HG03575 (cell line): ENCODE data around the gene S100A12.

Experiments used
- ATAC-seq: cut with Tn5 transposase; IDR thresholded peaks from one replicate; pipeline ENCODE4 v1.9.1; 2021; ENCODE audit not compliant: unreplicated experiment, insufficient number of reproducible peaks, low FRiP score; ENCODE audit errors: extremely low read depth

Gene S100A12

GRCh38 chr1:153374071-153374470, 1.4 kb downstream of the S100A12 start:
- ATAC-seq = no peak

DNA sequence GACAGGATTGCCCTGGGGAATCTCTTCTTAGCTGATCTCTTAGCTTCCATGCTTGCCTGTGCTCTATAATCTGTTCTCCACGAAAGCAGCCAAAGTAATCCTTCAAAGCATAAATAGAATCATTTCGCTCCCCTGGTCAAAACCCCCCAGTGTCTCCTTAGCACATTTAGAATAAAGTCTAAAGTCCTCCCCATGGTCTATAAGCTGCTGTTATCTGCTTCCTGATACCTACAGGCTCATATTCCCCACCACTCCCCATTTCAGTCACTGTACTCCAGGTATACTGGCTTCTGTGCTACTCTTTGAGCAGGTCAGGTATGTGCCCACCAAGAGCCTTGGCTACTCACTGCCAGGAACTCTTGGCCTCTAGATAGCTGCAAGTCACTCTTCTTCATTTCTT, 2.9 kb downstream of the S100A12 start:
- no peak for ATAC-seq

GRCh38 chr1:153371231-153371630, 4.2 kb downstream of the S100A12 start:
- no peak for ATAC-seq

DNA sequence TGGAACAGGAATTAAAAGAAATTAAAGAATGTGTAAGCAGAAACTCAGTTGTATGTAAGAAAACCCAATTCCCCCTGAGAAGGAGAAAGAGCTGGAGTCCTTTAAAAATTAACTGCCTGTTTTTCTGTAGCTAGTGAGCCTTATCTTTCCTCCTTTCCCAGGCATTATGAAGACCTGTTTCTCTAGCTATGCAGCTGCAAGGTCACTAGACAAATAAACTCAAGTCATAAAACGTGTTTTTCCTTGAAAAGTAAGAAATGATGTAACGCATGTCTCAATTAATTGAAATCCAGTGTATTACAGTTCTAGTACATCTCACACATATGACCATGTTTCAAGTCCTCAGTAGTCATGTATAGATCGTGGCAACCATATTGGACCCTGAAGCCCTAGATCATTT, 5.3 kb downstream of the S100A12 start:
- no peak for ATAC-seq

GRCh38 chr1:153368495-153368894, 6.9 kb downstream of the S100A12 start:
- no peak for ATAC-seq

DNA sequence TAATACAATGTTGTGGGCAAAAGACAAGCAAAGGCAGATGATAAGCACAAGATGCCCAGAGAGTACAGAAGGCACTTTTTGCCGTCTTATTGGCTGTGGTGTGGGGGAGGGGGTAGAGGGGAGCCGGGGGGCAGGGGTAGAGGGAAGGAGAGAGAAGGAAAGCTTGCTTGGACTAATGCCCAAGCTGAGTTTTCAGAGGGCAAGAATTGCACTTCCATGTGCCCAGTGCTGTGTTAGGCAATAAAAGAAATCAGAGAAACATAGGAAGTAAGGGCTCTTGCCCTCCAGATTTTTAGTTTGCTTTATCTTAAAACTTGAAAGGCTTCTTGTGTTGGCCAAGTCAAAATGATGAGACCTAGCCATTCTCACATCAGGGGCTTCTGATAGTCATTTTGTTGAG, 8.3 kb downstream of the S100A12 start:
- no peak for ATAC-seq

DNA sequence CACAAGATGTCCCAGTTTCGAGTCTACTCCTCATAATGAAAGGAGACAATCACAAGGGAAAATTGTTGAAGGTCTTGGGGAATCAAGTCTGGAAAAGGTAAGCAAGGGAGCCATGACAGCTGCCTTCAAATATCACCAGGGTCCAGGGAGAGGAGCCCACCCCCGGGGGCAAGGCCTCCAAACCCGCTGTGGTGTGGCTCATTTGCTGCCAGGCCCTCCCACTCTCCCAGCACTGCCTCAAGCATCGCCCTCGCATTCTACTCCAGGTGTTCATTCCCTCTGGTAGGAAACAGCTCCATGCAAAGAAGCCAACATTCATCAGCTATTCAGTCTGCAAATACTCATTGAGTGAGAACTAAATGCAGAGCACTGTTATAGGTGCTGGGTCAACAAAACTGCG, 9.2 kb downstream of the S100A12 start:
- no peak for ATAC-seq

- ATAC-seq = no peak
Observed at GRCh38 chr1:153365696-153366095, 9.7 kb downstream of the S100A12 start.

DNA sequence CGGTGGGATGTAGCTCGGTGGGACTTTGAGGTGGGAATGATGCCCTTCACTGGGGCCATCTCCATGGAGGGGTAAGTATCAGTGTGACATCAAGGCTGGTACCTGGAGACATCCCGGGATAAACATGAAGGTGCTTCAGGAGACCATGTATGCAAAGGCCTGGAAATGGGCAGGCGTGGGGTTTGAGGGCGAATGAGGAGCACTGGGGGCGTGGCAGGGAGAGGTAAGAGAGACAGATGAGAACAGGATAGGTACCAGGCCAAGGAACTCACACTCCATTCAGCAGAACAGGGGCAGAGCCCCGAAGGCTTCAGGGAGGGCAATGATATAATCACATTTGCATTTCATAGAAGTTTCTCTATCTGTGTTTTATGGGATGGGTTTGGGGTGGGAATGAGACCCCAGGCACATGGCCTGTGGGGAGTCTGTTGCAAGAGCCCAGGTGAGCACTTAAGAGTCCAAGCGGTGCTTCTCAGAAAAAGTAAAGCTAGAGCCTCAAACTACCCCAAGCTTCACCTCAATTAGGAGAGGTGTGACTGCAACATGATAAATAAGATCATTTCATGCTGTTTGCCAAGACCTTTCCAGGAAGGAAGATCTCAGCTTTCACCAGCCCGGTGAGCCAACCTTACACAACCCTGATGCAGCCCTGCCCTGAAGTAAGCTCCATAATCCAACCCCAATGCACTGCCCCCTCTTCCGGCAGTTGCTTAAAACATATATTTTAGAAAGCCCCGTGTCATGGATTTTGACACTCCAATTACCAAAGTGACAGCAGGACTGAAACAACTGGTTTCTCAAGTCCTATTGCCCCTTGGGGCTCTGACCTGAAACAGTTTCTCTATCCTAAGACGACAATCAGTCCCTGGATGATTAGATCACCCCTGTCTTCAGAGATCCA, 10.4 kb downstream of the S100A12 start:
- no peak for ATAC-seq

DNA sequence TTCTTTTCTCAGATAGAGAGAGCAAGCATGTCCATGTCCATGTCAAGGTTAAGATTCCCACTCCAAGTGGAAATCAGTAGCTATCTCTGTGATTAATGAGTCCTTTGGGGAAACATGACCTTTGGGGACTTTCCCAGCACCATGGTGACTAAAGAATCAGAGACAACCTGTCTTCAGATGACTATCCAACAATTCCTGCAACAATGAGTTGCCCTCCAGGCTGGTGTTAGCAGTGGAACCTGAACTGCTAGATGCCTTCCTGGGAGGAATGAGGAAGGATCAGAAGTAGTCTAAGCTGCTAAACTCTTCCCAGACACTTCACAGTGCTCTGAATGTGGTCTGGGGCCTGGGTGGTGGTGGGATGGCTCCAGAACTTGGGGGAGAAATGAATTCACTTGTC, 11.3 kb downstream of the S100A12 start:
- no peak for ATAC-seq

- no peak for ATAC-seq
Observed at GRCh38 chr1:153363641-153364040, 11.8 kb downstream of the S100A12 start.

DNA sequence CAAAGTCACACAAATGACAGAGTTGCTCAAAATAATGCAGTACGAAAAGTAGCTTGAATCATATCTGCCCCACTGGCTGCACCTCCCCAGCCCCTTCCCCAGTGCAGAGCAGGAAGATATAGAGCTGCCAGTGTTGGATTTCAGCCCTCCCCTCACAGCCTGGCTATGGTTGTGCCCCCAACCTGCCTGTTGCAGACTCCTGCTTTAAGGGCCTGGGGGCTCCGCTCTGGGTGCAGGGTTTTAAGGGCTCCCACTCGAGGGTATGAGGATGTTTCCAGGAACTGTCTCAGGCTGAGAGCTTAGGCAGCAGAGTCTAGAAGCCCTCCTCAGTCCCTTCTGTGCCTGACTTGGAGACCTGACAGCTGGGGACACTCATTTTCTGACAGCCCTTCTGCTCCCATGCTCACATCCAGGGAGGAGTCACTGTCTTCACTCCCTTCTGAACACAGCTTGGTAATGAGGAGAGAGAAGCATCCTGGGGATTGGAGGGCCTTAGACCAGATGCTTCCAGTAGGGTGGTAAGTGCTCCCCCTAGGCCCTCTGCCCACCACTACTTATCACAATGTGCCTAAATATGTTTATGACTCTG, 13.1 kb downstream of the S100A12 start:
- no peak for ATAC-seq

DNA sequence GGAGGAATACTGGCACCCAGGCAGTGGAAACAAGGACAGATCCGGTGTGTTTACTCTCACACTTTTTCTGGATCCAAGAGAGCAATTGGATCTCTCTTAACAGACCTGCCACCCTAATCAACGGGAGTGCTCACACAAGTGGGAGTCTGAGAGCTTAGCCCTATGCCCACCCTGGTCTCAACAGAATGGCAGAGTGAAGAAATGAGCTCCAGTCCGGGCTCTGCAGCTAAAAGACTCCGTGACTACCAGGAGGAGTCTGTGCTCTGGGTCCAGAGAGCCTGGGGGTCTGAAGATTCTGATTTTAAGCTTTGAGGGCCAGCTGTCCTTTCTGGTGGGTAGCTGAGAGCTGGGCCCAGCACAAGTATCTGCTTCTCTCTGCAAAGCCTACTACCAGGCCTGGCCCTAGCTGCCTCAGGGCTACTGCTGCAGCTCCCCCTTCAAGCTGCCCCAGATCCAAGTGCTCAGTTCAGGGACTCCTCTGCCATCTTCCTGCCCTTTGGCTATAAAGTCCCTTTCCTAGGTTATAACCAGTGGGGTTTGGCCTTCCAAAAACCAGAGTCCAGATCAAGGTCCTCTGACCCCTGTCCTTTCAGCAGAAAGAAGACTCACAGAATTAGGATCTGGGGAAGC, 13.8 kb downstream of the S100A12 start:
- no peak for ATAC-seq

DNA sequence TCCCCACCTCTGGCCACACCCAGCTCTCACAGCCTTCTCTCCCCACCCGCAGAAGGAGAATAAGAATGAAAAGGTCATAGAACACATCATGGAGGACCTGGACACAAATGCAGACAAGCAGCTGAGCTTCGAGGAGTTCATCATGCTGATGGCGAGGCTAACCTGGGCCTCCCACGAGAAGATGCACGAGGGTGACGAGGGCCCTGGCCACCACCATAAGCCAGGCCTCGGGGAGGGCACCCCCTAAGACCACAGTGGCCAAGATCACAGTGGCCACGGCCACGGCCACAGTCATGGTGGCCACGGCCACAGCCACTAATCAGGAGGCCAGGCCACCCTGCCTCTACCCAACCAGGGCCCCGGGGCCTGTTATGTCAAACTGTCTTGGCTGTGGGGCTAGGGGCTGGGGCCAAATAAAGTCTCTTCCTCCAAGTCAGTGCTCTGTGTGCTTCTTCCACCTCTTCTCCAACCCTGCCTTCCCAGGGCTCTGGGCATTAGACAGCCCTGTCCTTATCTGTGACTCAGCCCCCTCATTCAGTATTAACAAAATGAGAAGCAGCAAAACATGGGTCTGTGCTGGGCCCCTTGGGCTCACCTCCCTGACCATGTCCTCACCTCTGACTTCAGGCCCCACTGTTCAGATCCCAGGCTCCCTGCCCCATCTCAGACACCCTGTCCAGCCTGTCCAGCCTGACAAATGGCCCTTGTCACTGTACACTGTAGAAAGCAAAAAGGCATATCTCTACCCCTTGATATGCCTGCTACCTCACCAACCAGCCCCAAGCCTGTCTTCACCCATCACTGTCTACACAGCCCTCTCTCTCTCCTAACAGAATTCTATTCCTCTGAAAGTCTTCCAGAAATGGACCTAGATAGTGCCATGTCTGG, 14.6 kb downstream of the S100A12 start:
- no peak for ATAC-seq

- no peak for ATAC-seq
Observed at GRCh38 chr1:153360190-153360589, 15.2 kb downstream of the S100A12 start.

DNA sequence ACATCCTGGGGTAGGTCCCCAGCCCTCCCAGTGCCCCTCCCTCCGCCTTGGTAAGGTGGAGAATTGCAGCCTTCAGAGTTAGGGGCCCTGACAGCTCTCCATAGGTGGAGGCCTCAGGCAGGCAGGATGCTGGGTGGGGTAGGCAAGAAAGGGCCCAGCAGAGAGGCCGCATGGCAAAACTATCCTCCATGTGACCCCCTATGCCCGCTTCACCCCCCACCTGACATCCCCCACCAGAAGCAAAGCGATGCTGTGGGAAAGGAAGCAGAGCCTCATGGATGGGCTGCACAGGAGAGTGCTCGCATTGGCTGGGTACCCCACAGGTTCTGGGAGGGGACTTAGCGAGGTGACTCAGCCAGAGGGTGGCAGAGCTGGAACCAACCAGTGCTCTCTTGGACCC, 16.2 kb downstream of the S100A12 start:
- ATAC-seq = no peak

DNA sequence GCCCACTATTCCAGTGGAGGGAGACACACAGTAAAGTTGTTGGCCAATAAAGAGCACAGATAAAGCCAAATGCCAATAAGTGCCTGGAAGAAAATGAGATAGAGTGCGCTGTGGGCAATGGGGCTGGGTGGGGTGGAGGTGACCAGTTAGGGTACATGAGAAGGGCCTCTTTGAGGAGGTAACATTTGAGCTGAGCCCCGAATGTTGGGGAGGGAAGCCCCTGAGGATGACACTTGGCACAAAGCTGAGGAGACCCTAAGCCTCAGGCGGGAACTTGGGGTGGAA, 16.8 kb downstream of the S100A12 start:
- ATAC-seq = no peak

DNA sequence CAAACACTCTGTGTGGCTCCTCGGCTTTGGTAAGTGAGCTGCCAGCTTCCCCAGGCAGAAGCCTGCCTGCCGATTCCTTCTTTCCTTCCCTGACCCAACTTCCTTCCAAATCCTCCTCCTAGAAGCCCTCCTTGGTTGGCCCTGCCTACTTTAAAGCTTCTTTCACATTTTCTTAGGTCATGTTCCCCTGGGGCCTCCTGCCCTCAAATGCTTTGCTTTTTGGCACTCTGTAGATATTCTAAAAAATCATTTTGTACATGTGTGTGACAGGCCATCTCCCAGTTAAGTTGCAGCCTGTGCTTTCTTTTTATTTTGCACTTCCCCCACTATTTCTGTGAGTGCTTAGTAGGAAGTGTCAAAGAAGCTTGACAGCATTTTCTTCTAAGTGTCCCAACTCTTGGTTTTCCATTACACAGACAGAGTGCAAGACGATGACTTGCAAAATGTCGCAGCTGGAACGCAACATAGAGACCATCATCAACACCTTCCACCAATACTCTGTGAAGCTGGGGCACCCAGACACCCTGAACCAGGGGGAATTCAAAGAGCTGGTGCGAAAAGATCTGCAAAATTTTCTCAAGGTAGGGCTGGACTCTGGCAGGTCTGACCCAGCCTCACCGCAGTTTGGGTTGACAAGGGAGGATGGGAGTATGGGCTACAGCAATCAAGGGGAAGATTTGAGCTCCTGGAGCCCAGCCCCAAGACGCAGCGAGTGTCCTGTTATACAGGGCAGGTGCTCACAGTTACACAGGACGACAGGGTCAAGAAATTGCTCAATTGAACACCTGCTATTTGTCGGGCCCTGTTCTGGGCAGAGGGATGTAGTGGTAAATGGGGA, 17.3 kb downstream of the S100A12 start, which contains the start of gene S100A9:
Gene S100A9 (plus strand): TSS at position 2 of the 838 bp plus-strand sequence. CDS start 430 bp downstream, at position 432.
- ATAC-seq = no peak
